Endometrial microvascular endothelial cells (primary cell): ENCODE data around the gene HAUS3. TPM values are rescaled to one million over a fixed set of nuclear protein-coding genes. Genes with fewer than 3 reads are reported as not detected.

Source experiments
- in situ Hi-C: cut with HindIII; loops from 2 replicates; pipeline ENCODE4 v1.10.0; 2017; ENCODE audit warnings: low sequenced_read_pairs, low pct_unique_long_range_greater_than_20kb; ENCODE audit errors: inconsistent ontology term
- total RNA-seq: library from RNA; depleted of rRNA; stranded (reverse); fragments of >200 nt; gene quantifications from one replicate; pipeline ENCODE4 v1.2.3, GENCODE V29; 2015; ENCODE audit errors: inconsistent ontology term

HAUS3 gene
- total RNA-seq, 1 donor from 2014 or later: 19.2 TPM

GRCh38 chr4:2182994-2183393 lies 58.9 kb downstream of the HAUS3 start:
- in situ Hi-C loops: no loop called here

- in situ Hi-C loops: no loop called here
Measured at GRCh38 chr4:2180410-2180809, 61.5 kb downstream of the HAUS3 start.

GRCh38 chr4:2179717-2180116 lies 62.2 kb downstream of the HAUS3 start:
- in situ Hi-C loops: no loop called here

GRCh38 chr4:2178986-2179385 lies 62.9 kb downstream of the HAUS3 start:
- in situ Hi-C loops: no loop called here

Other genes starting within 250 kb of the HAUS3 start
- 27.2 TPM for gene NELFA, start 233.1 kb downstream of the HAUS3 start, total RNA-seq
- gene NAT8L, start 182.8 kb downstream of the HAUS3 start, total RNA-seq: not detected
- gene POLN, start within 50 bp of the HAUS3 start, total RNA-seq: 2.3 TPM
- gene MXD4, start 20.0 kb upstream of the HAUS3 start, total RNA-seq: 77.6 TPM
- 12.3 TPM for gene ZFYVE28, start 176.5 kb upstream of the HAUS3 start, total RNA-seq
- gene CFAP99, start 176.8 kb upstream of the HAUS3 start, total RNA-seq: not detected
- 74.1 TPM for gene RNF4, start 227.0 kb upstream of the HAUS3 start, total RNA-seq